Cortex of kidney (tissue), 1 donor: ENCODE results near the gene ABCC4.

Source experiments
- DNase-seq: peaks from one replicate; lab custom pipeline; 2025; lab: John Stamatoyannopoulos, UW

The ABCC4 gene

GRCh38 chr13:95154413-95154886 lies 146.8 kb downstream of the ABCC4 start:
- DNase-seq: no peak

GRCh38 chr13:95153647-95154412 lies 147.4 kb downstream of the ABCC4 start:
- DNase-seq: no peak

DNA sequence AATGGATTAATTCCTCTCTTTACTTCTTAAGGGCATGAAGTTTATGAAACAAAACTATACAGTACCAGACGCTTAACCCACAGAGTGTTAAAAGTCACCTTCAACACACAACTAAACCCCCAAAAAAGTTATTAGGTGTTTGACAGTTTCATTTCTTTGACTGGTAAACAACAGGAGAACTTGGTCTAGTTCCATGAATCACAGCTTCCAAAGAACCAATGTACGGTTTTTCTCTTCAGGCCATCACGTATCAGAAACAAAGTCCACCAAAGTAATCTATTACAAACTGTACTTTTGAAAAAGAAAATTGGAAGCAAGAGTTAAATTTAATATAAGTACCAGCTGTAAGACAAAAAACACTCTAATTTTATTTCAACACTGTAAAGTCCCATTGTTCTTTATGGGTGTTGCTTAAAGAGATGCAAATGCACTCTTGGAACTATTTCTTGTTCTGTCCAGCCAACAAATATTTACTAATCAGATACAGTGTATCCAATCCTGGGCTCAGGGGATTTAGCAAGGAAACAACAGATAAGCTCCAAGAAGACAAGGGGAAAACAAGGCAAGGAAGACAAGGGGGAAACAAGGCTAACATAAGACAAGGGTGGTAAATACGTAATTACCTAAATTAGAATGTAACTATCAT lies 149.2 kb downstream of the ABCC4 start:
- DNase-seq: no peak

- DNase-seq: no peak
These were observed 150.7 kb downstream of the ABCC4 start for GRCh38 chr13:95150555-95150954.

- no peak for DNase-seq
These were observed 154.8 kb downstream of the ABCC4 start for GRCh38 chr13:95146486-95146885.

- DNase-seq: no peak
These were observed 155.7 kb downstream of the ABCC4 start for GRCh38 chr13:95145587-95145986.

DNA sequence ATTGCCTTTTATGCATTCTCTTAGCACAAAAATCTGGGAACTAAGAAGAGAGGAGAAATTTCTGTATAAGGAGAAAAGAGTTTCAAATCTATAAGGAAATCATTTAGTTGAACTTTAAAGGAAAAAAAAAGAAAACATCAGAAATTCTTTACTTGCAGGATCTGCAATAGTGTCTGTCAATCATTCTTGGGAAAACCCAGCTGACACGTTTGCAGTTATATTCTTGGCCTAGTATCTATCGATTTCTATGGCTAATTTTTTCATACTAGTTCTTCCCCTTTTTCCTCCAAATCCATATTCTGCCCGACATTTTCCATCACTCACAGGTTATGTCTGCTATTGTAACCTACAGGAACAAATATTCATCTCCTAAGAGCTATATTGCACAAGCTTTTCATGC lies 160.7 kb downstream of the ABCC4 start:
- no peak for DNase-seq

GRCh38 chr13:95138876-95139585 lies 162.2 kb downstream of the ABCC4 start:
- no peak for DNase-seq

- DNase-seq: no peak
These were observed 164.2 kb downstream of the ABCC4 start for GRCh38 chr13:95137096-95137495.

- no peak for DNase-seq
These were observed 164.6 kb downstream of the ABCC4 start for GRCh38 chr13:95136638-95137037.

GRCh38 chr13:95133498-95133897 lies 167.8 kb downstream of the ABCC4 start:
- DNase-seq: no peak

DNA sequence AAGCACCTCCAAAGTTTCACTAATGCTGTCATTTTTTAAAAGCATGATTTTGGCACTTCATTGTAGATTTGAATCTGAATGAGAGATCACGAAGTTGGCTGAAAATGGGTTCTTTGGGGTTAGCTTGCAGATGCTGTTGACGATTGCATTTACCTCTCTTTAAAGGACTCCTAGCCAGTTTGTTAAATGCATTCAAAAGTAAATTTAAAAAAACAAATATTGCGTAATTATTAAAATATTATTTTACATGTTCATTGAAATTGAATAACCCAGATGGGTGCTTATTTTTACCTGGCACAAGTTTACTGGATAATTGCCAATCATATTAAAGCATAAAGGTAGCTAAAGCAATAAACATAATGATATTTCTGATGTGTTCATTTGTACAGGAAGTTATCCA lies 172.2 kb downstream of the ABCC4 start:
- no peak for DNase-seq

DNA sequence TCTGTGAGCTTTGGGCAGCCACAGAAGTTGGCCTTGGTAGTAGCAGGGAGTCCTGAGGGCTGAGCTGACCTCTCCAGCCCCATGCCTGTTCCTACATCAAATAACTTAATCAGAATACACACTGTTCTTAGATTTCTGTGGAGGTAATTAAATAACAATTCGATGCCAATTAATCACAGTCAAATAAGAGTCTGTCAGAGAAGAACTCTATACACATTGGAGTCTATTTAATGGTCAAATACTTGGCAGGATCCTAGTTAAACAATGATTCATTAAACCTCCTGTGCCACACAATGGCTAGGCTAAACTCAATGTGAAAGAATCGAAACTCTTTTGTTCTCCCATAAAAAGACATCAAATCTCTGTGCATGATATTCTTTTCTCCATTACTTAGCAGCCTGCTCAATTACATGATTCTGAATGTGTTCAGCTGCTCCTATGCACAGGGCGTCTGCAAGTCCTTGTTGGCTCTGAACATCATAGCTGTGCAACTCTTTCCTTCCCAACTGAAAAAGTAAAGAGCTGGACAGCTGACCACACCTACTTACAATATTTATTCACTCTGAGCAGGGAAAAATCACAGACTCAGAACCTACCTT lies 173.1 kb downstream of the ABCC4 start:
- no peak for DNase-seq

DNA sequence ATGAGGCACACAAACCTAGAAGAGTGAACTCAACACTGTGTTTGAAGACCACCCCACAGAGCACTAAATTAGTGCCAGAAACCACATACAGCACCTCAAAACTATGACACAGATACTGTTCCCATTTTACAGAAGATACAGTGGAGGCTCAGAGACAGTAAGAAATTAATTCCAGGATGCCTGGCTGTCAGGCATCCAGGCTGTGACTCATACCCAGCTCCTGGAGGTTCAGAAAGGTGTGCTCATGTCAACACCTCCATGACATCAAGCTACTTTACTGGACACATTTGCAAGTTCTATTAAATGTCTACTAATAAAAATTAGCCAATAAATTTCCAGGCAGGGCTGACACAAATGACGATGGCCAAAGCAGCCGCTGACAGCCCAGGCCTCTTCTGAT lies 176.3 kb downstream of the ABCC4 start:
- no peak for DNase-seq

DNA sequence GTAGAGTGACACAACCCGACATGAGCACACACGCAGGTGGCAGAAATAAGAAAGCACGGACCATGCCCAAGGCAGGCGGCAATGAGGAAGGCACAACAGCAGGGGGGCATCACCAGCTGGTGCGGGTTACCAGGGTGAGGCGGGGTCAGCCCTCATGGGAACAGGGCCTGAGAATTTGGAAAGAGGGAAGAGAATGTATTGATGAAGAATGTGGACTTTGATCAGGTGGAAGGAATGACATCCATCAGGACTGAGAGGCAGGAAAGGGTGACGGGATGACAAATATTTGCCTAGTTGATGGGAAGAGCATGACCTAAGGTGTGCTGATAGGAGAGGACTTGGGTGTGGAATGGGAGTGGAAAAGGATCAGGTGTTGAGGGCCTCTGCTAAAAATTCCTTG lies 177.5 kb downstream of the ABCC4 start:
- no peak for DNase-seq

- no peak for DNase-seq
These were observed 179.2 kb downstream of the ABCC4 start for GRCh38 chr13:95122063-95122462.

DNA sequence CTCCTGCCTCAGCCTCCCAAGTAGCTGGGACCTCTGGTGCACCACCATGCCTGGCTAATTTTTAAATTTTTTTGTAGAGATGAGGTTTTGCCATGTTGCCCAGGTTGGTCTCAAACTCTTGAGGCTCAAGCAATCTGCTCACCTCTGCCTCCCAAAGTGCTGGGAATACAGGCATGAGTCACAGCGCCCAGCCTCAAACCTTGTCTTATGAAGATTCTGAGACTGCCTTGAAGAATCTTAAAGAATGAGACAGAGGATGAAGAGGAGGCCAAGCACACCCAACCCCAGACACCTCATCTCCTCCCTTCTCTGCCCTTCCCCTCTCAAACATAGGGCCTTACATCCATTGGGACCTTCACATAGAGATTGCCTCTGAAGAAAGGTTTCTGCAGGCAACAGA lies 179.7 kb downstream of the ABCC4 start:
- no peak for DNase-seq

DNA sequence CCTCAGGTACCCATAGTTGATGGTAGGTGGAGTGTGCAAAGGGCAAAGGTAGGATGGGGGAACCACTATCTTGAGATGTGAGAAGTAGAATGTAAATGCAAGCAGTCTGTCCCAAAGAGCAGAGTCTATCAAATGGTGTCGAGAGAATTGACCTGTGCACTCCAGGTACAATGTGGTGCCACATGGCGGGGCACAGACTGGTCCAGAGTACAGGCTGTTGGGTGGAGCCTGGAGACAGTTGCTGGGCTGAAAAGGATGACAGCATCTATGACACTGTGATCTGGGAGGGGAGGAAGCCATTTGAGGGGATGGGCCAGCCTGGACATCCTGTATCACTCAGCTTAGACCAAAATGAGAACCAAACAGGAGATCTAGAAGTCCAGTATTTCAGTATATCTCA lies 180.6 kb downstream of the ABCC4 start:
- no peak for DNase-seq

DNA sequence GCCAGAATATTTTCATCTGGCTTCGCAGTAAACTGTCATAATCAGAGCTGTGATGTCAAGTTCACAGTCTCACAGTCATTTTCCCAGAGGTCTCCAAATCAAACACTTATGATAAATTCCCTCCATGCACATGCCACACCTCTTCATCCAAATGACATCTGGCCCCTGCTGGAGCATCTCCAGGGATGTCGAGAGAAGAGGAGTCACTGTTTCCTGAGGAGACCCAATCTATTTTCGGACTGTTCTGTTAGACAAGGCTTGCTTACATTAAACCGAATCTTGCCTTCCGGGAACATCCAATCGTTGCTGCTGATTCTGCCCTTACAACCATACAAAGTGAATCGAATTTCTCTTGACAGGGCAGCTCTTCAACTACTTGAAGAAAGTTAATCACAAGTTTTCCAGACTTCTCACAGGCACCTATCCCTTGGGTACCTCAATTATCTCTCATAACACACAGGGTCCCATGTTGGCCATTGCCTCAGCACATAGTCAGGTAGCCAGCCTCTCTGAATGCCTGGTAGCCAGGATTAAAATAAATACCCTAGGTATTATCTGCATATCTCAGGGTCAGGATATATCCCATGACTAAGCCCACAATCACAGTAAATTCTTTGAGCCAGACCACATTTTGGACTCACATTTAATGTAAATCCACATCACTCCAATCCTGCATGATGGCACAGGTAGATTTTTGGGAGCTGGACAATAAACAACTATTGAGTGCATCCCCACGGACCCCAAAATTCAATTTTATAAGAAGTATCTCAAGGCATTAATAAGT lies 182.5 kb downstream of the ABCC4 start:
- DNase-seq: no peak

DNA sequence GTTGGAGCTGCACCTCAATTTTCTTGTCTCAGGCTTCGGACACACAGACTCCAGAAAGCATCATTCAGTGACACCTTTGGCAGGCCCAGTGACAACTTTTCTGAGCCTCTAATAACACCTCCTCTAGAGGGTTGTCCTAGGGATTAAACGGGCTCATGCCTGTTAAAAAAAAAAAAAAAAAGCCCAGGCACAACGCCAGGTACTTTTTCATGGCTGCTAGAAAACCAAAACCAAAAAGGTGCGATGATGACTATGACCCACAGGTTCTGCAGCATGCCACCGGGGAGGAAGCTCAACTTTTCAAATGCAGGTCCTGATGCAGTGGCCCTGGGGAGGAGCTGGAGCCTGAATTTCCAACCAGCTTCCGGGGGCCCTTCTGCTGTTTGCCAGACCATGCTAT lies 184.2 kb downstream of the ABCC4 start:
- DNase-seq: no peak

- no peak for DNase-seq
These were observed 185.7 kb downstream of the ABCC4 start for GRCh38 chr13:95115525-95115924.

DNA sequence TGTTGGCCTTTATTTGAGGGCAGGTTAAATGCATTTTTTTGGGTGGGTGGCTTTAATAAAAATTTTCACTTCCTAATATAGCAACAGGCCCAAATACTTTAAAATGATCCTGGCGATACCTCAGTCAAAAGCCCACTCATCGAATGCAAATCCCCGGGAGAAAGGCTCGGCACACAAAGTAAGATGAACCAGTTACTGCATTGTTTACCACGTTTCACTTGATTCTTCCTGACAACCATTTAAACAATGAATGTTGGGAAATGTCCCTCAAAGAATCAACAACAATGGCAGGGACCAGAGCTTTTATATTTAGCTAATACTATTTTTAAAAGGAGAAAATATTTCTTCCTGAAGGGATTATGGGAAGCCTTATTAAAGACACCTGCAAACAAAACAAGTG lies 187.7 kb downstream of the ABCC4 start:
- no peak for DNase-seq
